ENCODE measurements around the gene CKMT2. TPM values are rescaled to one million over a fixed set of nuclear protein-coding genes. Genes with fewer than 3 reads are reported as not detected.

Gene CKMT2
- total and polyA plus RNA-seq, 2 experiments from 2014 or later: 2.9 to 8.2 TPM

DNA sequence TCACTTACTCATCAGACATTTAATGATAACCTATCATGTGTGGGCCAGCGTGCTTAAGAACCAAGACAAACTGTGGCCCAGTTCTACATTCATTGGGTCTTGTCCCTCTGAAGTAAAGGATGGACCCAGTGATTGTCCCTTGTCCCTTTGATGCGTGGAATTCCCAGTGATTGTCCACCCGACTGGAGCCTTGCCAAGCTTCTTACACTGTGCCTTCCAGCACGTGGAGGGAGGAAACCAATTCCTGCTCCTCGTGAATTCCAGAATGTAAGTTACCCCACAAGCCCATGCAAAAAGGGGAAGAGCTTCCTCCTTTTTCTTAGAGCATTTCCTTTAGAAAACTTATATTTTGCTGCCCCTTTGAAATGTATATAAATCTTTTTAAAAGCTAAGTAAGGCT lies 7.9 kb downstream of the CKMT2 start (continued):
- TF ChIP-seq ZNF462 (CRISPR knock-in tag; IDR thresholded peaks at IDR 0.05): no peak
- TF ChIP-seq, protein P1, sequence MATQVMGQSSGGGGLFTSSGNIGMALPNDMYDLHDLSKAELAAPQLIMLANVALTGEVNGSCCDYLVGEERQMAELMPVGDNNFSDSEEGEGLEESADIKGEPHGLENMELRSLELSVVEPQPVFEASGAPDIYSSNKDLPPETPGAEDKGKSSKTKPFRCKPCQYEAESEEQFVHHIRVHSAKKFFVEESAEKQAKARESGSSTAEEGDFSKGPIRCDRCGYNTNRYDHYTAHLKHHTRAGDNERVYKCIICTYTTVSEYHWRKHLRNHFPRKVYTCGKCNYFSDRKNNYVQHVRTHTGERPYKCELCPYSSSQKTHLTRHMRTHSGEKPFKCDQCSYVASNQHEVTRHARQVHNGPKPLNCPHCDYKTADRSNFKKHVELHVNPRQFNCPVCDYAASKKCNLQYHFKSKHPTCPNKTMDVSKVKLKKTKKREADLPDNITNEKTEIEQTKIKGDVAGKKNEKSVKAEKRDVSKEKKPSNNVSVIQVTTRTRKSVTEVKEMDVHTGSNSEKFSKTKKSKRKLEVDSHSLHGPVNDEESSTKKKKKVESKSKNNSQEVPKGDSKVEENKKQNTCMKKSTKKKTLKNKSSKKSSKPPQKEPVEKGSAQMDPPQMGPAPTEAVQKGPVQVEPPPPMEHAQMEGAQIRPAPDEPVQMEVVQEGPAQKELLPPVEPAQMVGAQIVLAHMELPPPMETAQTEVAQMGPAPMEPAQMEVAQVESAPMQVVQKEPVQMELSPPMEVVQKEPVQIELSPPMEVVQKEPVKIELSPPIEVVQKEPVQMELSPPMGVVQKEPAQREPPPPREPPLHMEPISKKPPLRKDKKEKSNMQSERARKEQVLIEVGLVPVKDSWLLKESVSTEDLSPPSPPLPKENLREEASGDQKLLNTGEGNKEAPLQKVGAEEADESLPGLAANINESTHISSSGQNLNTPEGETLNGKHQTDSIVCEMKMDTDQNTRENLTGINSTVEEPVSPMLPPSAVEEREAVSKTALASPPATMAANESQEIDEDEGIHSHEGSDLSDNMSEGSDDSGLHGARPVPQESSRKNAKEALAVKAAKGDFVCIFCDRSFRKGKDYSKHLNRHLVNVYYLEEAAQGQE (IDR thresholded peaks at IDR 0.05; ENCODE audit: unreplicated experiment): no peak
- TF ChIP-seq CREB1 (CRISPR knock-in tag; IDR thresholded peaks at IDR 0.05; ENCODE audit: low read depth): no peak
- no peak for TF ChIP-seq JUNB (IDR thresholded peaks at IDR 0.05; ENCODE audit: unreplicated experiment)
- no peak for TF ChIP-seq NANOG (IDR thresholded peaks at IDR 0.05; ENCODE audit: borderline replicate concordance)
- TF ChIP-seq EZH2 (IDR thresholded peaks at IDR 0.05; ENCODE audit: low read depth, unreplicated experiment): no peak

Data from GM23338 (cell line).